GM23338 (cell line): ENCODE data around the gene MUC5B. TPM values are rescaled to one million over a fixed set of nuclear protein-coding genes. Genes with fewer than 3 reads are reported as not detected.

Experiments
- ATAC-seq: fragments of 200-7000 bp; cut with Tn5 transposase; 3 replicates; pipeline ENCODE4 v1.9.1; 2020
- DNase-seq: peaks from one replicate; pipeline ENCODE4 v3.0.0-alpha.2; 2015; ENCODE audit warnings: low spot score
- H2AFZ ChIP-seq: fragments of 200-600 bp; sonication (generic); 2 replicates; pipeline ENCODE4 v1.8.0; 2016; ENCODE audit warnings: antibody characterized with exemption, mild to moderate bottlenecking, moderate library complexity
- H3F3A ChIP-seq: fragments of 200-600 bp; sonication (generic); replicated peaks from 2 replicates; pipeline ENCODE4 v1.8.0; 2017; ENCODE audit warnings: antibody characterized with exemption, mixed run types, low read depth
- H3K27ac ChIP-seq: fragments of 200-600 bp; sonication (generic); 2 replicates; pipeline ENCODE4 v1.6.1; 2016; ENCODE audit warnings: low read depth
- H3K27me3 ChIP-seq: fragments of 200-600 bp; sonication (generic); 2 replicates; pipeline ENCODE4 v1.8.0; 2016; ENCODE audit warnings: mild to moderate bottlenecking, mixed run types, moderate library complexity; ENCODE audit not compliant: insufficient read depth
- H3K36me3 ChIP-seq: fragments of 200-600 bp; sonication (generic); 2 replicates; pipeline ENCODE4 v1.8.0; 2016; ENCODE audit warnings: mild to moderate bottlenecking; ENCODE audit not compliant: insufficient read depth
- H3K4me1 ChIP-seq: fragments of 200-600 bp; sonication (generic); 2 replicates; pipeline ENCODE4 v1.8.0; 2016; ENCODE audit warnings: mild to moderate bottlenecking, moderate library complexity; ENCODE audit not compliant: insufficient read depth
- H3K4me2 ChIP-seq: fragments of 200-600 bp; sonication (generic); 2 replicates; pipeline ENCODE4 v1.7.1; 2017; ENCODE audit warnings: mixed run types
- H3K4me3 ChIP-seq: fragments of 200-600 bp; sonication (generic); 2 replicates; pipeline ENCODE4 v1.6.1; 2016; ENCODE audit warnings: mixed run types
- H3K79me2 ChIP-seq: fragments of 200-600 bp; sonication (generic); replicated peaks from 2 replicates; pipeline ENCODE4 v1.8.0; 2017; ENCODE audit warnings: mild to moderate bottlenecking; ENCODE audit not compliant: insufficient read depth
- H3K9me2 ChIP-seq: fragments of 200-600 bp; sonication (generic); 2 replicates; pipeline ENCODE4 v1.8.0; 2017; ENCODE audit not compliant: insufficient read depth
- H4K20me1 ChIP-seq: fragments of 200-600 bp; sonication (generic); replicated peaks from 2 replicates; pipeline ENCODE4 v1.8.0; 2017; ENCODE audit warnings: mild to moderate bottlenecking; ENCODE audit not compliant: insufficient read depth
- H3K27ac Mint-ChIP-seq: 2 replicates; pipeline ENCODE4 v1.8.0; 2020; ENCODE audit warnings: inconsistent platforms, mild to moderate bottlenecking, moderate library complexity, mixed read lengths
- H3K27me3 Mint-ChIP-seq: 3 replicates; pipeline ENCODE4 v1.8.0; 2022; ENCODE audit warnings: low read depth, mild to moderate bottlenecking, moderate library complexity, mixed read lengths, inconsistent platforms; ENCODE audit not compliant: insufficient read depth, poor library complexity
- H3K36me3 Mint-ChIP-seq: 3 replicates; pipeline ENCODE4 v1.8.0; 2021; ENCODE audit warnings: low read depth, mild to moderate bottlenecking, inconsistent platforms, moderate library complexity, mixed read lengths
- H3K4me1 Mint-ChIP-seq: 3 replicates; pipeline ENCODE4 v1.8.0; 2020; ENCODE audit warnings: mild to moderate bottlenecking, inconsistent platforms, mixed read lengths
- H3K4me3 Mint-ChIP-seq: 3 replicates; pipeline ENCODE4 v1.8.0; 2021; ENCODE audit warnings: moderate library complexity, mild to moderate bottlenecking, inconsistent platforms, mixed read lengths
- H3K9me3 Mint-ChIP-seq: 3 replicates; pipeline ENCODE4 v1.8.0; 2020; ENCODE audit warnings: moderate library complexity, mild to moderate bottlenecking, inconsistent platforms, mixed read lengths
- CREB1 ChIP-seq: fragments of 250-450 bp; sonication (Bioruptor Pico); IDR thresholded peaks from 2 replicates; pipeline ENCODE4 v1.5.0; 2020; ENCODE audit warnings: low read depth, mild to moderate bottlenecking, moderate library complexity
- CTCF ChIP-seq, 2 experiments: fragments of 200-600 bp in 1 of 2; sonication (generic) in 1 of 2; conservative IDR thresholded peaks; 2 replicates each; pipeline versions ENCODE4 v1.5.1 to v1.6.1; 2016 to 2017; ENCODE audit warnings: antibody characterized with exemption in 2 of 2, low read depth in 2 of 2, mild to moderate bottlenecking in 2 of 2, moderate library complexity in 1 of 2
- ETS1 ChIP-seq: IDR thresholded peaks from 2 replicates; pipeline ENCODE4 v1.6.1; 2016; ENCODE audit warnings: antibody characterized with exemption
- EZH2 ChIP-seq: fragments of 200-600 bp; sonication (generic); IDR thresholded peaks from one replicate; pipeline ENCODE4 v1.8.0; 2017; ENCODE audit warnings: antibody characterized with exemption, mild to moderate bottlenecking, low read depth; ENCODE audit not compliant: unreplicated experiment
- EZH2phosphoT487 ChIP-seq: fragments of 200-600 bp; sonication (generic); IDR thresholded peaks from one replicate; pipeline ENCODE4 v1.8.1; 2018; ENCODE audit warnings: antibody characterized with exemption; ENCODE audit not compliant: unreplicated experiment
- JUNB ChIP-seq: IDR thresholded peaks from one replicate; pipeline ENCODE4 v1.6.1; 2016; ENCODE audit warnings: antibody characterized with exemption; ENCODE audit not compliant: unreplicated experiment
- NANOG ChIP-seq: IDR thresholded peaks from 2 replicates; pipeline ENCODE4 v1.6.1; 2016; ENCODE audit warnings: antibody characterized with exemption, borderline replicate concordance
- POLR2AphosphoS5 ChIP-seq: IDR thresholded peaks from 2 replicates; pipeline ENCODE4 v1.6.1; 2016; ENCODE audit warnings: antibody characterized with exemption, low read depth
- STAT1 ChIP-seq: IDR thresholded peaks from one replicate; pipeline ENCODE4 v1.6.1; 2016; ENCODE audit warnings: antibody characterized with exemption; ENCODE audit not compliant: unreplicated experiment
- ZNF462 ChIP-seq: fragments of 250-450 bp; sonication (Bioruptor Pico); IDR thresholded peaks from 2 replicates; pipeline ENCODE4 v1.5.0; 2020; ENCODE audit warnings: mild to moderate bottlenecking, moderate library complexity
- polyA plus RNA-seq: library from polyadenylated mRNA; unstranded; fragments of >200 nt; fragmentation: Nextera tagmentation; extraction: Ambion mirVana; gene quantifications from 2 replicates; pipeline ENCODE4 v1.2.1, GENCODE V29; 2016
- total RNA-seq: library from RNA; depleted of rRNA; stranded (reverse); fragments of >200 nt; shearing (Covaris generic); gene quantifications from 2 replicates; pipeline ENCODE4 v1.2.3, GENCODE V29; 2014

Gene MUC5B
- total and polyA plus RNA-seq, 2 experiments from 2014 or later, result 0.18 to 0.90 TPM

- no peak overlapping the region for H3K4me3 ChIP-seq
- H3K4me1 ChIP-seq, result no peaks in the 10 kb centered on the region
- Mint-ChIP-seq H3K27me3 (no peaks in the 10 kb centered on the region), H3K27ac (no peak overlapping the region), H3K36me3 (peaks cover 8% of the 10 kb centered on the region), H3K4me3 (no peak overlapping the region), H3K9me3 (no peaks in the 10 kb centered on the region), H3K4me1 (peaks cover 20% of the 10 kb centered on the region)
- no peak overlapping the region for H3K4me2 ChIP-seq
- H3K79me2 ChIP-seq, result peaks cover 48% of the 10 kb centered on the region
- H3K9me2 ChIP-seq, result no peaks in the 10 kb centered on the region
- no peaks in the 10 kb centered on the region; the same call in 1 of the 2 replicates for H4K20me1 ChIP-seq
- H2AFZ ChIP-seq, result no peak overlapping the region
- TF ChIP-seq STAT1 (no peak), POLR2AphosphoS5 (no peak), EZH2 (no peak), EZH2phosphoT487 (no peak), ETS1 (no peak), CREB1 (CRISPR knock-in tag) (no peak), ZNF462 (CRISPR knock-in tag) (no peak), NANOG (no peak), JUNB (no peak), CTCF (conservative IDR thresholded peaks at IDR 0.05; ENCODE audit: low read depth in 2 of 2) (no peak)
- 0 out of 2 replicates have a peak, but pooled peaks cover 3% of the 10 kb centered on the region for H3F3A ChIP-seq
- no peaks in the 10 kb centered on the region for H3K27me3 ChIP-seq
- ATAC-seq (no peak), DNase-seq (no peak)
- no peaks in the 10 kb centered on the region for H3K36me3 ChIP-seq
- H3K27ac ChIP-seq, result no peak overlapping the region
Observed at GRCh38 chr11:1297011-1297575, 74.2 kb downstream of the MUC5B start.
